WTC11 (cell line): Measurements from ENCODE around the gene ANO2. TPM values are rescaled to one million over a fixed set of nuclear protein-coding genes. Genes with fewer than 3 reads are reported as not detected.
"Not testable (repeated sequence)": the region's sequence is repeated elsewhere in the genome, so short reads cannot be mapped to it uniquely, and the experiment has no call there.

Source experiments
- ATAC-seq: fragments of 200-7000 bp; cut with Tn5 transposase; 2 replicates; pipeline ENCODE4 v1.10.0; 2021; ENCODE audit warnings: mild to moderate bottlenecking, moderate library complexity
- CTCF ChIA-PET: fragments of 300-600 bp; sonication (Branson Sonifier 250); formaldehyde crosslinking; loops from one replicate; lab custom pipeline; 2021; ENCODE audit warnings: antibody characterized with exemption; lab: Charles Lee
- POLR2A ChIA-PET: fragments of 350-600 bp; sonication (Branson Sonifier 250); formaldehyde crosslinking; loops from one replicate; lab custom pipeline; 2021; ENCODE audit warnings: antibody characterized with exemption; lab: Charles Lee
- DNase-seq: peaks from one replicate; pipeline ENCODE4 v3.0.0; 2021; ENCODE audit warnings: low spot score
- H3K27ac Mint-ChIP-seq: 2 replicates; pipeline ENCODE4 v1.8.0; 2021; ENCODE audit warnings: mixed read lengths
- H3K27me3 Mint-ChIP-seq: 2 replicates; pipeline ENCODE4 v1.8.0; 2021; ENCODE audit warnings: low read depth, mild to moderate bottlenecking, moderate library complexity, mixed read lengths
- H3K36me3 Mint-ChIP-seq: 2 replicates; pipeline ENCODE4 v1.8.0; 2021; ENCODE audit warnings: mixed read lengths
- H3K4me1 Mint-ChIP-seq: 2 replicates; pipeline ENCODE4 v1.8.0; 2022; ENCODE audit warnings: mixed read lengths
- H3K4me3 Mint-ChIP-seq: 2 replicates; pipeline ENCODE4 v1.8.0; 2021; ENCODE audit warnings: mild to moderate bottlenecking, moderate library complexity, mixed read lengths
- H3K9me3 Mint-ChIP-seq: 2 replicates; pipeline ENCODE4 v1.8.0; 2021; ENCODE audit warnings: mixed read lengths
- AFF4 ChIP-seq: sonication (generic); formaldehyde crosslinking; IDR thresholded peaks from 2 replicates; pipeline ENCODE4 v1.8.1; 2023; ENCODE audit warnings: mild to moderate bottlenecking, missing genetic modification reagents, borderline replicate concordance
- ATF3 ChIP-seq: sonication (generic); formaldehyde crosslinking; conservative IDR thresholded peaks from 2 replicates; pipeline ENCODE4 v1.8.1; 2022; ENCODE audit warnings: mild to moderate bottlenecking, missing genetic modification reagents
- CREB1 ChIP-seq: sonication (generic); formaldehyde crosslinking; IDR thresholded peaks from 2 replicates; pipeline ENCODE4 v1.8.0; 2023; ENCODE audit warnings: mild to moderate bottlenecking, missing genetic modification reagents
- E2F5 ChIP-seq: sonication (generic); formaldehyde crosslinking; IDR thresholded peaks from 2 replicates; pipeline ENCODE4 v1.8.1; 2022; ENCODE audit warnings: mild to moderate bottlenecking, moderate library complexity, missing genetic modification reagents
- FOXK1 ChIP-seq: sonication (generic); formaldehyde crosslinking; IDR thresholded peaks from 2 replicates; pipeline ENCODE4 v1.8.0; 2022; ENCODE audit warnings: mild to moderate bottlenecking, moderate library complexity, missing genetic modification reagents
- FOXP1 ChIP-seq: sonication (generic); formaldehyde crosslinking; IDR thresholded peaks from 2 replicates; pipeline ENCODE4 v1.8.0; 2022; ENCODE audit warnings: missing genetic modification reagents, mild to moderate bottlenecking, moderate library complexity, borderline replicate concordance
- FOXP4 ChIP-seq: sonication (generic); formaldehyde crosslinking; IDR thresholded peaks from 2 replicates; pipeline ENCODE4 v1.8.0; 2022; ENCODE audit warnings: mild to moderate bottlenecking, missing genetic modification reagents
- HMGA2 ChIP-seq: fragments of 250-450 bp; sonication (Bioruptor Pico); IDR thresholded peaks from 2 replicates; pipeline ENCODE4 v1.4.0; 2021; ENCODE audit warnings: mild to moderate bottlenecking, moderate library complexity
- IRF1 ChIP-seq: sonication (generic); formaldehyde crosslinking; IDR thresholded peaks from 2 replicates; pipeline ENCODE4 v1.8.0; 2023; ENCODE audit warnings: missing genetic modification reagents
- JUN ChIP-seq: sonication (generic); formaldehyde crosslinking; IDR thresholded peaks from 2 replicates; pipeline ENCODE4 v1.8.0; 2023; ENCODE audit warnings: mild to moderate bottlenecking, missing genetic modification reagents
- MYBL2 ChIP-seq: sonication (generic); formaldehyde crosslinking; IDR thresholded peaks from 2 replicates; pipeline ENCODE4 v1.8.1; 2023; ENCODE audit warnings: mild to moderate bottlenecking, moderate library complexity, missing genetic modification reagents
- NR2C2 ChIP-seq: sonication (generic); formaldehyde crosslinking; IDR thresholded peaks from 2 replicates; pipeline ENCODE4 v1.8.0; 2022; ENCODE audit warnings: mild to moderate bottlenecking, missing genetic modification reagents
- RELA ChIP-seq: sonication (generic); formaldehyde crosslinking; IDR thresholded peaks from 2 replicates; pipeline ENCODE4 v1.8.1; 2022; ENCODE audit warnings: missing genetic modification reagents, mild to moderate bottlenecking, borderline replicate concordance
- SMAD4 ChIP-seq: sonication (generic); formaldehyde crosslinking; IDR thresholded peaks from 2 replicates; pipeline ENCODE4 v1.8.0; 2022; ENCODE audit warnings: mild to moderate bottlenecking, missing genetic modification reagents
- SP1 ChIP-seq: sonication (generic); formaldehyde crosslinking; conservative IDR thresholded peaks from 2 replicates; pipeline ENCODE4 v1.8.1; 2022; ENCODE audit warnings: missing genetic modification reagents
- TCF7 ChIP-seq: sonication (generic); formaldehyde crosslinking; IDR thresholded peaks from 2 replicates; pipeline ENCODE4 v1.8.0; 2022; ENCODE audit warnings: mild to moderate bottlenecking, low read depth, missing genetic modification reagents, moderate library complexity
- USF2 ChIP-seq: sonication (generic); formaldehyde crosslinking; IDR thresholded peaks from 2 replicates; pipeline ENCODE4 v1.8.1; 2023; ENCODE audit warnings: mild to moderate bottlenecking, missing genetic modification reagents, moderate library complexity
- ZNF121 ChIP-seq: sonication (generic); formaldehyde crosslinking; IDR thresholded peaks from 2 replicates; pipeline ENCODE4 v1.8.0; 2023; ENCODE audit warnings: missing genetic modification reagents
- ZNF317 ChIP-seq: sonication (generic); formaldehyde crosslinking; IDR thresholded peaks from 2 replicates; pipeline ENCODE4 v1.8.1; 2023; ENCODE audit warnings: low read depth, mild to moderate bottlenecking, moderate library complexity, missing genetic modification reagents, borderline replicate concordance
- ZNF423 ChIP-seq: fragments of 250-450 bp; sonication (Bioruptor Pico); IDR thresholded peaks from 2 replicates; pipeline ENCODE4 v2.1.2; 2022; ENCODE audit warnings: mild to moderate bottlenecking, moderate library complexity
- ZNF425 ChIP-seq: fragments of 250-450 bp; sonication (Bioruptor Pico); conservative IDR thresholded peaks from 2 replicates; pipeline ENCODE4 v1.9.0; 2021; ENCODE audit warnings: mild to moderate bottlenecking
- total RNA-seq: library from RNA; stranded (reverse); gene quantifications from 3 replicates; pipeline ENCODE4 v1.2.3, GENCODE V29; 2021

The ANO2 gene
- total RNA-seq, 1 experiment from 2014 or later: 2.8 TPM

GRCh38 chr12:5678176-5678575 is 266.9 kb downstream of the ANO2 start (continued):
- TF ChIP-seq IRF1 (CRISPR knock-in tag) (no peak), FOXP4 (CRISPR knock-in tag) (no peak)

- H3K27ac Mint-ChIP-seq: not testable (repeated sequence)
These were observed 275.4 kb downstream of the ANO2 start for GRCh38 chr12:5669624-5670023.

GRCh38 chr12:5665615-5666014 is 279.4 kb downstream of the ANO2 start:
- CTCF ChIA-PET: no interaction called here
- H3K4me3 Mint-ChIP-seq: no peak overlapping the region
- peaks cover 5% of the 10 kb centered on the region; the same call in 1 of the 2 replicates for H3K27me3 Mint-ChIP-seq
- TF ChIP-seq FOXK1 (CRISPR knock-in tag) (no peak), ZNF423 (CRISPR knock-in tag) (no peak), E2F5 (no peak), AFF4 (no peak), SMAD4 (CRISPR knock-in tag) (no peak), ATF3 (CRISPR knock-in tag) (no peak), NR2C2 (no peak), FOXP1 (CRISPR knock-in tag) (no peak), HMGA2 (CRISPR knock-in tag) (no peak), JUN (CRISPR knock-in tag) (no peak), ZNF317 (no peak), CREB1 (CRISPR knock-in tag) (no peak), TCF7 (CRISPR knock-in tag) (no peak), FOXP4 (CRISPR knock-in tag) (no peak), SP1 (CRISPR knock-in tag) (no peak), ZNF425 (CRISPR knock-in tag) (no peak), MYBL2 (no peak), ZNF121 (CRISPR knock-in tag) (no peak), RELA (CRISPR knock-in tag) (no peak), USF2 (CRISPR knock-in tag) (no peak)
- no peak overlapping the region for H3K27ac Mint-ChIP-seq
- H3K4me1 Mint-ChIP-seq: no peaks in the 10 kb centered on the region
- DNase-seq: no peak
- no peaks in the 10 kb centered on the region for H3K36me3 Mint-ChIP-seq
- peaks cover 3% of the 10 kb centered on the region; the same call in 1 of the 2 replicates for H3K9me3 Mint-ChIP-seq
- POLR2A ChIA-PET: no interaction called here
- ATAC-seq: no peak

More at GRCh38 chr12:5669624-5670023, 275.4 kb downstream of the ANO2 start:
- H3K4me3 Mint-ChIP-seq, DNase-seq, POLR2A ChIA-PET, CTCF ChIA-PET, H3K27me3 Mint-ChIP-seq, H3K4me1 Mint-ChIP-seq, H3K9me3 Mint-ChIP-seq, ATAC-seq, H3K36me3 Mint-ChIP-seq: not testable (repeated sequence)
